ENCODE data around the gene PPP1R36. TPM values are rescaled to one million over a fixed set of nuclear protein-coding genes. Genes with fewer than 3 reads are reported as not detected.
"Not testable (repeated sequence)": the region's sequence is repeated elsewhere in the genome, so short reads cannot be mapped to it uniquely, and the experiment has no call there.

PPP1R36 gene
- total RNA-seq, 1 experiment from 2014 or later: not detected

- no peaks in the 10 kb centered on the region for H3K9me3 ChIP-seq (ENCODE audit: insufficient read depth, low read depth)
- no peaks in the 10 kb centered on the region for H3K36me3 ChIP-seq (ENCODE audit: low read depth)
- peaks cover 12% of the 10 kb centered on the region for H3F3A ChIP-seq (ENCODE audit: insufficient read depth, low read depth)
- H3K4me3 ChIP-seq: no peak overlapping the region
- TF ChIP-seq CTCF (conservative IDR thresholded peaks at IDR 0.05): no peak
- no peak overlapping the region for H2AFZ ChIP-seq
- CTCF ChIA-PET: interaction anchor here (0.7 kb wide), 1 partner anchor 62 kb away, joined by 3 read pairs; no protein-coding TSS in a partner anchor
- no peaks in the 10 kb centered on the region for H4K20me1 ChIP-seq (ENCODE audit: insufficient read depth)
- POLR2A ChIA-PET (ENCODE audit: unreplicated experiment): interaction anchor here (0.7 kb wide), 1 partner anchor 230 kb away, joined by 3 read pairs; no protein-coding TSS in a partner anchor
- H3K4me2 ChIP-seq: no peak overlapping the region
- no peaks in the 10 kb centered on the region for H3K9me2 ChIP-seq (ENCODE audit: insufficient read depth)
- H3K27me3 ChIP-seq (ENCODE audit: insufficient read depth, low read depth): no peaks in the 10 kb centered on the region
- no peaks in the 10 kb centered on the region for H3K79me2 ChIP-seq (ENCODE audit: low read depth)
- intact Hi-C loops (cut with micrococcal nuclease; ENCODE audit: unreplicated experiment): no loop called here
- BruUV-seq (replicated peaks): no TSS peak
- no peak overlapping the region for H3K27ac ChIP-seq
- DNase-seq: no peak
- peaks cover 36% of the 10 kb centered on the region for H3K4me1 ChIP-seq (replicated peaks; ENCODE audit: insufficient read depth)
Observed at GRCh38 chr14:64563696-64564095, 13.9 kb downstream of the PPP1R36 start.

GRCh38 chr14:64566651-64567122 is 16.9 kb downstream of the PPP1R36 start:
- Histone ChIP-seq H3K4me2 (no peak overlapping the region), H3K79me2 (ENCODE audit: low read depth) (no peaks in the 10 kb centered on the region), H3K27ac (no peak overlapping the region), H3K27me3 (ENCODE audit: insufficient read depth, low read depth) (no peaks in the 10 kb centered on the region), H3K9me2 (ENCODE audit: insufficient read depth) (no peaks in the 10 kb centered on the region), H3K36me3 (ENCODE audit: low read depth) (no peaks in the 10 kb centered on the region), H4K20me1 (ENCODE audit: insufficient read depth) (no peaks in the 10 kb centered on the region), H3K9me3 (ENCODE audit: insufficient read depth, low read depth) (no peaks in the 10 kb centered on the region), H3F3A (ENCODE audit: insufficient read depth, low read depth) (peaks cover 23% of the 10 kb centered on the region), H3K4me1 (replicated peaks; ENCODE audit: insufficient read depth) (peaks cover 42% of the 10 kb centered on the region), H2AFZ (peak overlapping the region; percentile 43; the same call in 1 of the 2 replicates), H3K4me3 (no peak overlapping the region)
- POLR2A ChIA-PET (ENCODE audit: unreplicated experiment): no interaction called here
- intact Hi-C loops (cut with micrococcal nuclease; ENCODE audit: unreplicated experiment): no loop called here
- DNase-seq: no peak
- no TSS peak for BruUV-seq (replicated peaks)
- CTCF ChIA-PET: no interaction called here
- no peak for TF ChIP-seq CTCF (conservative IDR thresholded peaks at IDR 0.05)
- no peak for TF ChIP-seq EZH2 (IDR thresholded peaks at IDR 0.05; ENCODE audit: low read depth)

GRCh38 chr14:64569138-64569631 is 19.4 kb downstream of the PPP1R36 start:
- DNase-seq: peak; percentile 77 to 94
- intact Hi-C loops (cut with micrococcal nuclease; ENCODE audit: unreplicated experiment): loop anchor here (1.0 kb wide), 1 partner anchor 29 kb away; the partner anchor contains the start of gene HSPA2
- H3K9me2 ChIP-seq (ENCODE audit: insufficient read depth): no peaks in the 10 kb centered on the region
- H3K27ac ChIP-seq: peak overlapping the region; percentile 62
- ChIA-PET CTCF (interaction anchor here (0.9 to 1.1 kb wide), 2 partner anchors 29 kb away, joined by 3 read pairs; partner anchors contain the start of gene HSPA2), POLR2A (ENCODE audit: unreplicated experiment) (interaction anchor here (0.5 kb wide), 1 partner anchor 134 kb away, joined by 3 read pairs; no protein-coding TSS in a partner anchor)
- no peak overlapping the region for H2AFZ ChIP-seq
- no peak overlapping the region for H3K4me3 ChIP-seq
- H3K79me2 ChIP-seq (ENCODE audit: low read depth): no peaks in the 10 kb centered on the region
- no peaks in the 10 kb centered on the region for H3K9me3 ChIP-seq (ENCODE audit: insufficient read depth, low read depth)
- no TSS peak for BruUV-seq (replicated peaks)
- TF ChIP-seq EZH2 (IDR thresholded peaks at IDR 0.05; ENCODE audit: low read depth) (no peak), CTCF (conservative IDR thresholded peaks at IDR 0.05) (no peak)
- H3K4me1 ChIP-seq (replicated peaks; ENCODE audit: insufficient read depth): peaks cover 28% of the 10 kb centered on the region
- no peaks in the 10 kb centered on the region for H3K27me3 ChIP-seq (ENCODE audit: insufficient read depth, low read depth)
- H4K20me1 ChIP-seq (ENCODE audit: insufficient read depth): no peaks in the 10 kb centered on the region
- peak overlapping the region; percentile 61 for H3K4me2 ChIP-seq
- no peaks in the 10 kb centered on the region for H3K36me3 ChIP-seq (ENCODE audit: low read depth)
- H3F3A ChIP-seq (ENCODE audit: insufficient read depth, low read depth): peaks cover 20% of the 10 kb centered on the region

- H3K4me2 ChIP-seq: peak overlapping the region; percentile 61
- DNase-seq; H3K9me2 ChIP-seq (ENCODE audit: insufficient read depth); BruUV-seq (replicated peaks); H2AFZ ChIP-seq; H4K20me1 ChIP-seq (ENCODE audit: insufficient read depth); H3K79me2 ChIP-seq (ENCODE audit: low read depth); H3K27me3 ChIP-seq (ENCODE audit: insufficient read depth, low read depth); H3K9me3 ChIP-seq (ENCODE audit: insufficient read depth, low read depth); H3K4me3 ChIP-seq; H3K36me3 ChIP-seq (ENCODE audit: low read depth): not testable (repeated sequence)
- peaks cover 28% of the 10 kb centered on the region for H3K4me1 ChIP-seq (replicated peaks; ENCODE audit: insufficient read depth)
- peak overlapping the region; percentile 62 for H3K27ac ChIP-seq
- ChIA-PET CTCF (interaction anchor here (0.9 kb wide), 1 partner anchor 29 kb away, joined by 3 read pairs; the partner anchor contains the start of gene HSPA2), POLR2A (ENCODE audit: unreplicated experiment) (interaction anchor here (0.5 kb wide), 1 partner anchor 133 kb away, joined by 3 read pairs; no protein-coding TSS in a partner anchor)
- intact Hi-C loops (cut with micrococcal nuclease; ENCODE audit: unreplicated experiment): loop anchor here (1.0 kb wide), 1 partner anchor 29 kb away; the partner anchor contains the start of gene HSPA2
- peaks cover 20% of the 10 kb centered on the region for H3F3A ChIP-seq (ENCODE audit: insufficient read depth, low read depth)
Observed at GRCh38 chr14:64569646-64570045, 19.9 kb downstream of the PPP1R36 start.

Measured in PC-9 (cell line).